ENCODE results near the gene TMEM176A. TPM values are rescaled to one million over a fixed set of nuclear protein-coding genes. Genes with fewer than 3 reads are reported as not detected.

The TMEM176A gene
- total and polyA plus RNA-seq, 2 of the 8 experiments (the other 6 are each of a cell fraction or from before 2014, with no cell fraction given) = 1.3 to 1.5 TPM

- TF ChIP-seq, protein P1, sequence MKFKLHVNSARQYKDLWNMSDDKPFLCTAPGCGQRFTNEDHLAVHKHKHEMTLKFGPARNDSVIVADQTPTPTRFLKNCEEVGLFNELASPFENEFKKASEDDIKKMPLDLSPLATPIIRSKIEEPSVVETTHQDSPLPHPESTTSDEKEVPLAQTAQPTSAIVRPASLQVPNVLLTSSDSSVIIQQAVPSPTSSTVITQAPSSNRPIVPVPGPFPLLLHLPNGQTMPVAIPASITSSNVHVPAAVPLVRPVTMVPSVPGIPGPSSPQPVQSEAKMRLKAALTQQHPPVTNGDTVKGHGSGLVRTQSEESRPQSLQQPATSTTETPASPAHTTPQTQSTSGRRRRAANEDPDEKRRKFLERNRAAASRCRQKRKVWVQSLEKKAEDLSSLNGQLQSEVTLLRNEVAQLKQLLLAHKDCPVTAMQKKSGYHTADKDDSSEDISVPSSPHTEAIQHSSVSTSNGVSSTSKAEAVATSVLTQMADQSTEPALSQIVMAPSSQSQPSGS (IDR thresholded peaks at IDR 0.05; ENCODE audit: low read length) = no peak
- TF ChIP-seq CTBP2 (IDR thresholded peaks at IDR 0.05; ENCODE audit: borderline replicate concordance, insufficient read depth, insufficient read length, low read length) (no peak), SUZ12 (IDR thresholded peaks at IDR 0.05; ENCODE audit: low read length) (no peak), RBBP5 (IDR thresholded peaks at IDR 0.05; ENCODE audit: borderline replicate concordance, low read depth, low read length) (no peak), POLR2AphosphoS5 (IDR thresholded peaks at IDR 0.05; ENCODE audit: low read depth, low read length) (no peak), NANOG (IDR thresholded peaks at IDR 0.05; ENCODE audit: insufficient read depth, low read depth, low read length, poor library complexity, severe bottlenecking) (no peak), RFX5 (IDR thresholded peaks at IDR 0.05; ENCODE audit: borderline replicate concordance, low read depth, low read length) (no peak)
These were observed 5.9 kb downstream of the TMEM176A start (continued) for GRCh38 chr7:150806454-150806853.
